GM18526 (cell line): Measurements from ENCODE around the gene IFT81.

Experiments
- POLR2A ChIP-seq: IDR thresholded peaks from 3 replicates; pipeline ENCODE4 v1.6.1; 2011; ENCODE audit not compliant: insufficient read length; ENCODE audit errors: extremely low read depth

IFT81 gene

DNA sequence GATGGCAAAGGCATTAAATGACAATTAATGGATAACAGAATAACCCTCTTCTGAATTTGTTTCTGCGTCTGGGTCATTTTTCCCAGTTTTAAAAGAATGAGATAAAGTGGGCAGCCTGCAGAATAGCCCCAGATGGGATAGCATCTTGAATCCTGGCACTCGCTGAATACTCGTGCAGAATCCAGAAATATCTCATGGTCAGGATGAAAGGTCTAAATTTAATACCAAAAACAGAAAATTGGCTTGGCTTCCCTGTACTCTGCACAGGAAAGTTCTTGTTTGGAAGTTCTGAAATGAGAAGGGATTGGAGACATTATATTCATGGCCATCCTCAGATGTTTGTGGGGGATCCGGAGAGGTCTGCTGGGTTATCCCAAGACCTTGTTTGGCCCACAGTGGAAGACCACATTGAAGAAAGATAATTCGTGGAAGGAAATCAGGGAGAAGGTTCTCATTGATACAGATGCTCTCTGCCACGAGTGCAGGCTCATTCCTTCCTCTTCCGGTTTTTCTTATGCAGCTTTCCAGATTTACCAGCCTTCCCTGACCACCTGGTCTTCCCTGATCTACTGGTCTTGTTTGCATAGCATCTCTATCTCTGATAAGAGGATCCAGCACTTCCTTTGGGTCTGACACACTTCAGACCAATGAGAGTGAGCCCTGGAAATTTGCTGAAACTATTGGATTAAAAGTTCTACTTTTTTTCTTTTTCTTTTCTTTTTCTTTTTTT is 6.0 kb upstream of the IFT81 start:
- no peak for TF ChIP-seq POLR2A

DNA sequence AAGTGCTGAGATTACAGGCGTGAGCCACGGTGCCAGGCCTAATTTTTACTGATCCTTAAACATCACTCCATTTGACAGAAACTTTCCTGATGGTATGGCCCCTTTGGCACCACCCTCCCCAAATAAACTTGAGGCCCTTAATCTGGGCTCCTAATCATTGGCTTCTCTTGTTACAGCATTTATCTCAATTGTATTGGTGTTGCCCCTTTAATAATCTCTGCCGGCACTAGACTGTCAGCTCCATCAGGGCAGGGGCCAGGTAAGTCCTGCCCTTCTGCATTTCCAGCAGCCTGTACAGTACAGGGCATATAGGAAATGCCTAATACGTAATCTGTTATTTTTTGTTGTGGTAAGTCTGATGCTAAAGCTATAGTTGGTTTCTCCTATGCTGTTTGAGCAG is 1.2 kb upstream of the IFT81 start:
- TF ChIP-seq POLR2A: no peak

- no peak for TF ChIP-seq POLR2A
These were observed 263 bp upstream of the IFT81 start for GRCh38 chr12:110123919-110124268.

- TF ChIP-seq POLR2A: no peak
These were observed 2.4 kb downstream of the IFT81 start for GRCh38 chr12:110126557-110126956.

DNA sequence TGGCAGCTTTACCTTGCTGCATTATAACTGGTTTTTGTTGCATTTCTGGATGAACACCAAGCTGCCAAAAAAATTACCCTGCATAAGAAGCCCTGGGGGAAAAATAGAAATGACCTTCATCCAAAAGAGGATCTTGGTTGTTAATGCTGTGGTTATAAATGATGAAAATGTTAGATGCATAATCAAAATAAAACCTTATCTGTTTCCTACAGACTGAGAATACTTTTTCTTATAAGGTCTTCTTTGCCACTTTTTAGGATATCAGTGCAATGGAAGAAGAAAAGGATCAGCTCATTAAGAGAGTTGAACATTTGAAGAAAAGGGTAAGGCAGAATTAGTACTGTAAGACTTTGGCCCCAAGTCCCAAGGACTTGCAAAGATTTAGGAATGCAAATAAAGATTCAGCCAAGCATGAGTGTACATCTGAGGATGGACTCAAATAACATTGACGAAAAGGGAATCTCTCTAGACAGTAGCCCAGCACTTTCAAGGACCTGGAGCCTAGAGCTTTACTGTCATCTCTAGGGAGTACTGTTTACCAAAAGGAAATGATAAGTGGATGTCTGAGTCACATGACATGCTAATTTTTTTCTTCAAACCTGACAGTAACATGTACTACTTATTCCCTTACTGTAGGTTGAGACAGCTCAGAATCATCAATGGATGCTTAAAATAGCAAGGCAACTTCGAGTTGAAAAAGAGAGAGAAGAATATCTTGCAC is 10.7 kb downstream of the IFT81 start:
- TF ChIP-seq POLR2A: no peak

- no peak for TF ChIP-seq POLR2A
These were observed 11.6 kb downstream of the IFT81 start for GRCh38 chr12:110135806-110136205.

DNA sequence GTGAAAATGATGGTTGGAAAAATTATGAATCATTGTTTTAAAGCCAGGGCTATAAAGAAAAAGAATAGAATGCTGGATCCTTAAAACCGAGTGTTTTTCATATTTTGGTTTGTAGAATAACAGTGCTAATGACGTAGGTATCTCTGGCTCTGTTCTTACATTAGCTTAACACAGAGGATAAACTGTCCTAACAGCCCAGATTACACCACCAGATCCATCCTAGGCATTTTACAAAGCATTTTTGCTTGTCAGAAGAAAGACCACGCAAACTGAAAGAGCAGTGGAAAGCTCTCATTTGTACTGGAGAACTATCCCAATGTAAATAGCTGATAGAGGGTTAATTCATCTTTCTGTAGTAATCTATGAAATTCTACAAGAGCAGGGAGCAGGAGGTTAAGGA is 13.6 kb downstream of the IFT81 start:
- no peak for TF ChIP-seq POLR2A

DNA sequence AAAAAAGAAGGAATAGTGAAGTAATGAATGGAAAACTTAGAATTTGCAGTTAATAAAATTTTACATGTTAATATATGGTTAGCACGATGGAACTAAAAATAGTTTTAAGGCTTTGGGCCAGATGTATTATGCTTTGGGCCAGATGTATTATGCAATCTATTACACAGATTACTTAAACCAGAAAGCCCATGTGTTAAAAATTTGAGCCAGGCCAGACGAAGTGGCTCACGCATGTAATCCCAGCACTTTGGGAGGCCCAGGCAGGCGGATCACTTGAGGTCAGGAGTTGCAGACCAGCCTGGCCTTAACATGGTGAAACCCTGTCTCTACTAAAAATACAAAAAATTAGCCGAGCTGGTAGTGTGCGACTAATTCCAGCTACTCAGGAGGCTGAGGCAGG is 17.2 kb downstream of the IFT81 start:
- no peak for TF ChIP-seq POLR2A

GRCh38 chr12:110146986-110147385 is 22.8 kb downstream of the IFT81 start:
- no peak for TF ChIP-seq POLR2A

GRCh38 chr12:110149086-110149660 is 25.0 kb downstream of the IFT81 start:
- no peak for TF ChIP-seq POLR2A

GRCh38 chr12:110156766-110157165 is 32.6 kb downstream of the IFT81 start:
- TF ChIP-seq POLR2A: no peak

- no peak for TF ChIP-seq POLR2A
These were observed 33.4 kb downstream of the IFT81 start for GRCh38 chr12:110157539-110157938.

GRCh38 chr12:110159671-110160245 is 35.6 kb downstream of the IFT81 start:
- TF ChIP-seq POLR2A: no peak

DNA sequence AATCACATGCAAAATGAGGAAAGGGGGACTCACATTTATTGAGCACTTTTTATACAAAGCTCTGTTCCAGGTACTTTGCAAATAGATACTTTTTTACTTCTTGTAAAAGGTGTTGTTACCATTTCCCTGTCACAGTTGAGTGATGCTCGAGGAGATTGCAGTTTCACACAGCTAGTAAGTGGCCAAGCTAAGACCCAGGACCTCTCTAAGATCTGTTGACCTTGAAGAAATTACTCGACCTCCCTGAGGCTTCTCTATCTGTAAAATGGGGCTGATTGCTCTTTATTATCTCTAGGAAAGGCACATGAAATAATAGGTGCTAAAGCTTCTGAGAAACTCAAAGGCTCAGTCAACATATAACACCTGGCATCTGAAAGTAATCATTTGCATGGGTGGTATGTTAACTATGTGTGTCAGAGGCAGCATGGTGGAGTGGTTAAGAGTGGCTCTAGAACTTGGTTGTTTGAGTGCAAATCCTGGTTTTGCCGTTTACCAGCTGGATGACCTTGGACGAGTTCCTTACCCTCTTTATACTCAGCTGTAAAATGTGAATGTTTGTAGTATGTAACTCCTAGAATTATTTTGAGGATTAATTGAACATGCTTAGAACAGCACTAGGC is 41.5 kb downstream of the IFT81 start:
- no peak for TF ChIP-seq POLR2A

- no peak for TF ChIP-seq POLR2A
These were observed 44.7 kb downstream of the IFT81 start for GRCh38 chr12:110168732-110169455.
